HepG2 (cell line): Measurements from ENCODE around the gene APBA3. TPM values are rescaled to one million over a fixed set of nuclear protein-coding genes. Genes with fewer than 3 reads are reported as not detected.
A peak's percentile ranks its signal among the peaks of the same experiment; 100 is the strongest.

Experiments used
- ELF3 ChIP-seq: IDR thresholded peaks from 2 replicates; pipeline ENCODE4 v1.6.1; 2016; ENCODE audit warnings: missing genetic modification reagents, missing compliant biosample characterization
- HNF4G ChIP-seq, 2 experiments: sonication (generic) in 1 of 2; formaldehyde crosslinking in 1 of 2; IDR thresholded peaks; 2 replicates each; pipeline versions ENCODE4 v1.4.0 to v1.6.1; 2011 to 2020; ENCODE audit warnings: borderline replicate concordance in 2 of 2, low read depth in 2 of 2, mild to moderate bottlenecking in 2 of 2, low read length in 1 of 2, missing genetic modification reagents in 1 of 2, moderate library complexity in 1 of 2
- MIER3 ChIP-seq: IDR thresholded peaks from 2 replicates; pipeline ENCODE4 v1.6.1; 2016; ENCODE audit warnings: missing compliant biosample characterization, borderline replicate concordance
- RXRA ChIP-seq: sonication (generic); formaldehyde crosslinking; IDR thresholded peaks from 2 replicates; pipeline ENCODE4 v1.5.1; 2020; ENCODE audit warnings: missing genetic modification reagents
- SMARCE1 ChIP-seq: fragments of 450-650 bp; IDR thresholded peaks from 2 replicates; pipeline ENCODE4 v1.6.1; 2017; ENCODE audit warnings: borderline replicate concordance
- SPEN ChIP-seq: sonication (generic); formaldehyde crosslinking; IDR thresholded peaks from 2 replicates; pipeline ENCODE4 v1.5.1; 2020; ENCODE audit warnings: low read depth, mild to moderate bottlenecking, missing genetic modification reagents
- ZNF430 ChIP-seq: sonication (generic); formaldehyde crosslinking; IDR thresholded peaks from 2 replicates; pipeline ENCODE4 v1.9.0; 2021; ENCODE audit warnings: mild to moderate bottlenecking, missing genetic modification reagents
- ZNF720 ChIP-seq: sonication (generic); formaldehyde crosslinking; IDR thresholded peaks from 2 replicates; pipeline ENCODE4 v1.4.0; 2020; ENCODE audit warnings: missing genetic modification reagents
- ZNF749 ChIP-seq: sonication (generic); formaldehyde crosslinking; IDR thresholded peaks from 2 replicates; pipeline ENCODE4 v1.8.0; 2022; ENCODE audit warnings: mild to moderate bottlenecking, missing genetic modification reagents, moderate library complexity, borderline replicate concordance
- ZSCAN20 ChIP-seq: sonication (generic); formaldehyde crosslinking; IDR thresholded peaks from 2 replicates; pipeline ENCODE4 v1.4.0; 2020; ENCODE audit warnings: missing genetic modification reagents, mild to moderate bottlenecking, borderline replicate concordance
- polyA plus RNA-seq, 8 experiments: library from polyadenylated mRNA; depleted of rRNA in 3 of 8; stranded (reverse) in 7 of 8; unstranded in 1 of 8; fragments of >200 nt; fragmentation: Illumina TruSeq in 4 of 8; extraction: Trizol in 4 of 8; gene quantifications; 2 replicates each; pipeline versions ENCODE4 v1.2.1 to v1.2.3, GENCODE V29; 2011 to 2016; ENCODE audit warnings: low read depth in 4 of 8, missing spikeins in 1 of 8, mixed read lengths in 1 of 8; ENCODE audit not compliant: insufficient read depth in 1 of 8
- total RNA-seq, 5 experiments: library from RNA; depleted of rRNA; stranded (reverse); fragments of >200 nt; fragmentation: Illumina TruSeq; extraction: Trizol; gene quantifications; 2 replicates each; pipeline ENCODE4 v1.2.3, GENCODE V29; 2016; ENCODE audit warnings: low read depth in 1 of 5
- TF ChIP-seq, protein P1 (sequence below): sonication (generic); formaldehyde crosslinking; conservative IDR thresholded peaks from 2 replicates; pipeline ENCODE4 v1.4.0; 2020; ENCODE audit warnings: mild to moderate bottlenecking, missing genetic modification reagents, moderate library complexity
- TF ChIP-seq, protein P2 (sequence below): sonication (generic); formaldehyde crosslinking; IDR thresholded peaks from 2 replicates; pipeline ENCODE4 v1.4.0; 2020; ENCODE audit warnings: mild to moderate bottlenecking, missing genetic modification reagents, borderline replicate concordance
- TF ChIP-seq, protein P3 (sequence below): sonication (generic); formaldehyde crosslinking; IDR thresholded peaks from 2 replicates; pipeline ENCODE4 v1.9.0; 2021; ENCODE audit warnings: missing genetic modification reagents, mild to moderate bottlenecking, borderline replicate concordance
- TF ChIP-seq, protein P4 (sequence below): sonication (generic); formaldehyde crosslinking; IDR thresholded peaks from 2 replicates; pipeline ENCODE4 v1.5.1; 2020; ENCODE audit warnings: missing genetic modification reagents, mild to moderate bottlenecking, borderline replicate concordance
- TF ChIP-seq, protein P5 (sequence below): sonication (generic); formaldehyde crosslinking; IDR thresholded peaks from 2 replicates; pipeline ENCODE4 v1.4.0; 2020; ENCODE audit warnings: missing genetic modification reagents

APBA3 gene
- total and polyA plus RNA-seq, 2 of the 13 experiments (the other 11 are each of a cell fraction or from before 2014, with no cell fraction given), result 14.2 to 14.3 TPM

DNA sequence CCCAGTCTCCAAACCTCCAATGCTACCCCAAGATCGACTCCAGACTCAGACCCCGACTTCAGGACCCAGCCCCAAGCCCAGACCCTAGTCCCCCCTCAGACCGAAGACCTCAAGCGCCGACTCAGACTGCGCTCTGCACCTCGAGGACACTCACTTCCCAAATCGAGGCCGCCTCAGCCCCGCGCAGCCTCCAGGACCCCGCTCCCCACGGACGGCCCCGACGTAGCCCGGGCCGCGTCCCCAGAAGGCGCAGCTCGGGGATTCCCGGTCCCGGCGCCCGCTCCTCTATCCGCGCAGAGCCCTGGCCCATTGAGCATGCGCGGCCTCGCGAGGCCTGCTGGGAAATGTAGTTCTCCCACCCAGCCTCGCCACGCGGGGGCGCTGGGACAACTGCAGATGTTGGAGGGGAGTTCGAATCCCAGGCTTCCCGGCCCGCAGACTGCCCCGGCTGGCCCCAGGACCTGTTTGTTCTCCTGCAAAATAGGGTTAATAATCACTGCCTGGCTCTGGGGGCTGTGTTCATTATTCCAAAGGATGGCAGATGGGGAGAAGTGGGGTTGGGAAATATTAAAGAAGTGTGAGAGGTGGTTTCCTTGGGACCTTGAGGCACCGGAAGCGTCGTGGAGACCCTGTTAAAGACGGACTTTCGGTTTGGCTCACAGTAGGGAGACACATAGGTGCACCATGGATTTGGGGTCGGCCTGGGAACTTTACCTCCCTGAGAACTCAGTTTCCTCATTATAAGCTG lies at the start of gene APBA3 (continued):
- peak; percentile 73; the same call in 1 of the 2 replicates for TF ChIP-seq ZSCAN20 (CRISPR knock-in tag)
- peak; percentile 31; the same call in 1 of the 2 replicates for TF ChIP-seq ZNF430 (CRISPR knock-in tag)
- no peak for TF ChIP-seq SMARCE1
- TF ChIP-seq, protein P1, sequence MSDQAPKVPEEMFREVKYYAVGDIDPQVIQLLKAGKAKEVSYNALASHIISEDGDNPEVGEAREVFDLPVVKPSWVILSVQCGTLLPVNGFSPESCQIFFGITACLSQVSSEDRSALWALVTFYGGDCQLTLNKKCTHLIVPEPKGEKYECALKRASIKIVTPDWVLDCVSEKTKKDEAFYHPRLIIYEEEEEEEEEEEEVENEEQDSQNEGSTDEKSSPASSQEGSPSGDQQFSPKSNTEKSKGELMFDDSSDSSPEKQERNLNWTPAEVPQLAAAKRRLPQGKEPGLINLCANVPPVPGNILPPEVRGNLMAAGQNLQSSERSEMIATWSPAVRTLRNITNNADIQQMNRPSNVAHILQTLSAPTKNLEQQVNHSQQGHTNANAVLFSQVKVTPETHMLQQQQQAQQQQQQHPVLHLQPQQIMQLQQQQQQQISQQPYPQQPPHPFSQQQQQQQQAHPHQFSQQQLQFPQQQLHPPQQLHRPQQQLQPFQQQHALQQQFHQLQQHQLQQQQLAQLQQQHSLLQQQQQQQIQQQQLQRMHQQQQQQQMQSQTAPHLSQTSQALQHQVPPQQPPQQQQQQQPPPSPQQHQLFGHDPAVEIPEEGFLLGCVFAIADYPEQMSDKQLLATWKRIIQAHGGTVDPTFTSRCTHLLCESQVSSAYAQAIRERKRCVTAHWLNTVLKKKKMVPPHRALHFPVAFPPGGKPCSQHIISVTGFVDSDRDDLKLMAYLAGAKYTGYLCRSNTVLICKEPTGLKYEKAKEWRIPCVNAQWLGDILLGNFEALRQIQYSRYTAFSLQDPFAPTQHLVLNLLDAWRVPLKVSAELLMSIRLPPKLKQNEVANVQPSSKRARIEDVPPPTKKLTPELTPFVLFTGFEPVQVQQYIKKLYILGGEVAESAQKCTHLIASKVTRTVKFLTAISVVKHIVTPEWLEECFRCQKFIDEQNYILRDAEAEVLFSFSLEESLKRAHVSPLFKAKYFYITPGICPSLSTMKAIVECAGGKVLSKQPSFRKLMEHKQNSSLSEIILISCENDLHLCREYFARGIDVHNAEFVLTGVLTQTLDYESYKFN (CRISPR knock-in tag), result 0 out of 2 replicates have a peak, but pooled peaks have one; percentile 31
- TF ChIP-seq, protein P2, sequence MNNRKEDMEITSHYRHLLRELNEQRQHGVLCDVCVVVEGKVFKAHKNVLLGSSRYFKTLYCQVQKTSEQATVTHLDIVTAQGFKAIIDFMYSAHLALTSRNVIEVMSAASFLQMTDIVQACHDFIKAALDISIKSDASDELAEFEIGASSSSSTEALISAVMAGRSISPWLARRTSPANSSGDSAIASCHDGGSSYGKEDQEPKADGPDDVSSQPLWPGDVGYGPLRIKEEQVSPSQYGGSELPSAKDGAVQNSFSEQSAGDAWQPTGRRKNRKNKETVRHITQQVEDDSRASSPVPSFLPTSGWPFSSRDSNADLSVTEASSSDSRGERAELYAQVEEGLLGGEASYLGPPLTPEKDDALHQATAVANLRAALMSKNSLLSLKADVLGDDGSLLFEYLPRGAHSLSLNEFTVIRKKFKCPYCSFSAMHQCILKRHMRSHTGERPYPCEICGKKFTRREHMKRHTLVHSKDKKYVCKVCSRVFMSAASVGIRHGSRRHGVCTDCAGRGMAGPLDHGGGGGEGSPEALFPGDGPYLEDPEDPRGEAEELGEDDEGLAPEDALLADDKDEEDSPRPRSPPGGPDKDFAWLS (CRISPR knock-in tag), result no peak
- peak; percentile 50; the same call in 1 of the 2 replicates for TF ChIP-seq ELF3 (CRISPR knock-in tag)
- TF ChIP-seq SPEN (CRISPR knock-in tag), result peak; percentile 52; the same call in 1 of the 2 replicates
- TF ChIP-seq HNF4G (IDR thresholded peaks at IDR 0.05; ENCODE audit: borderline replicate concordance, low read depth, low read length), result no peak; the same call in 1 of the 2 replicates
- no peak for TF ChIP-seq HNF4G (CRISPR knock-in tag; IDR thresholded peaks at IDR 0.05; ENCODE audit: borderline replicate concordance, low read depth)
- TF ChIP-seq, protein P3, sequence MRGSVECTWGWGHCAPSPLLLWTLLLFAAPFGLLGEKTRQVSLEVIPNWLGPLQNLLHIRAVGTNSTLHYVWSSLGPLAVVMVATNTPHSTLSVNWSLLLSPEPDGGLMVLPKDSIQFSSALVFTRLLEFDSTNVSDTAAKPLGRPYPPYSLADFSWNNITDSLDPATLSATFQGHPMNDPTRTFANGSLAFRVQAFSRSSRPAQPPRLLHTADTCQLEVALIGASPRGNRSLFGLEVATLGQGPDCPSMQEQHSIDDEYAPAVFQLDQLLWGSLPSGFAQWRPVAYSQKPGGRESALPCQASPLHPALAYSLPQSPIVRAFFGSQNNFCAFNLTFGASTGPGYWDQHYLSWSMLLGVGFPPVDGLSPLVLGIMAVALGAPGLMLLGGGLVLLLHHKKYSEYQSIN (CRISPR knock-in tag), result no peak
- no peak for TF ChIP-seq ZNF720
- TF ChIP-seq RXRA (CRISPR knock-in tag), result 0 out of 2 replicates have a peak, but pooled peaks have one; percentile 26
- TF ChIP-seq, protein P4, sequence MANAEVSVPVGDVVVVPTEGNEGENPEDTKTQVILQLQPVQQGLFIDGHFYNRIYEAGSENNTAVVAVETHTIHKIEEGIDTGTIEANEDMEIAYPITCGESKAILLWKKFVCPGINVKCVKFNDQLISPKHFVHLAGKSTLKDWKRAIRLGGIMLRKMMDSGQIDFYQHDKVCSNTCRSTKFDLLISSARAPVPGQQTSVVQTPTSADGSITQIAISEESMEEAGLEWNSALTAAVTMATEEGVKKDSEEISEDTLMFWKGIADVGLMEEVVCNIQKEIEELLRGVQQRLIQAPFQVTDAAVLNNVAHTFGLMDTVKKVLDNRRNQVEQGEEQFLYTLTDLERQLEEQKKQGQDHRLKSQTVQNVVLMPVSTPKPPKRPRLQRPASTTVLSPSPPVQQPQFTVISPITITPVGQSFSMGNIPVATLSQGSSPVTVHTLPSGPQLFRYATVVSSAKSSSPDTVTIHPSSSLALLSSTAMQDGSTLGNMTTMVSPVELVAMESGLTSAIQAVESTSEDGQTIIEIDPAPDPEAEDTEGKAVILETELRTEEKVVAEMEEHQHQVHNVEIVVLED, result peak; percentile 85; the same call in 1 of the 2 replicates
- no peak for TF ChIP-seq ZNF749 (CRISPR knock-in tag)
- TF ChIP-seq MIER3 (CRISPR knock-in tag), result peak; percentile 13; the same call in 1 of the 2 replicates
- TF ChIP-seq, protein P5, sequence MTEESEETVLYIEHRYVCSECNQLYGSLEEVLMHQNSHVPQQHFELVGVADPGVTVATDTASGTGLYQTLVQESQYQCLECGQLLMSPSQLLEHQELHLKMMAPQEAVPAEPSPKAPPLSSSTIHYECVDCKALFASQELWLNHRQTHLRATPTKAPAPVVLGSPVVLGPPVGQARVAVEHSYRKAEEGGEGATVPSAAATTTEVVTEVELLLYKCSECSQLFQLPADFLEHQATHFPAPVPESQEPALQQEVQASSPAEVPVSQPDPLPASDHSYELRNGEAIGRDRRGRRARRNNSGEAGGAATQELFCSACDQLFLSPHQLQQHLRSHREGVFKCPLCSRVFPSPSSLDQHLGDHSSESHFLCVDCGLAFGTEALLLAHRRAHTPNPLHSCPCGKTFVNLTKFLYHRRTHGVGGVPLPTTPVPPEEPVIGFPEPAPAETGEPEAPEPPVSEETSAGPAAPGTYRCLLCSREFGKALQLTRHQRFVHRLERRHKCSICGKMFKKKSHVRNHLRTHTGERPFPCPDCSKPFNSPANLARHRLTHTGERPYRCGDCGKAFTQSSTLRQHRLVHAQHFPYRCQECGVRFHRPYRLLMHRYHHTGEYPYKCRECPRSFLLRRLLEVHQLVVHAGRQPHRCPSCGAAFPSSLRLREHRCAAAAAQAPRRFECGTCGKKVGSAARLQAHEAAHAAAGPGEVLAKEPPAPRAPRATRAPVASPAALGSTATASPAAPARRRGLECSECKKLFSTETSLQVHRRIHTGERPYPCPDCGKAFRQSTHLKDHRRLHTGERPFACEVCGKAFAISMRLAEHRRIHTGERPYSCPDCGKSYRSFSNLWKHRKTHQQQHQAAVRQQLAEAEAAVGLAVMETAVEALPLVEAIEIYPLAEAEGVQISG (CRISPR knock-in tag), result peak; percentile 90
